Neuronal stem cell (in vitro differentiated cells): Measurements from ENCODE around the gene PDLIM7.

ENCODE experiments used
- DNase-seq: peaks from one replicate; pipeline ENCODE4 v3.0.0-alpha.2; 2013; ENCODE audit warnings: low spot score
- H2AFZ ChIP-seq: one replicate; pipeline ENCODE4 v1.6.1; 2013; ENCODE audit warnings: mild to moderate bottlenecking, low read length, inconsistent platforms
- H2AK5ac ChIP-seq: 2 replicates; pipeline ENCODE4 v1.6.1; 2013; ENCODE audit warnings: low read depth, mild to moderate bottlenecking, inconsistent platforms, low read length, moderate library complexity, mixed read lengths
- H2BK120ac ChIP-seq: 2 replicates; pipeline ENCODE4 v1.6.1; 2013; ENCODE audit warnings: low read depth, mild to moderate bottlenecking, inconsistent platforms, low read length, moderate library complexity, mixed read lengths
- H2BK12ac ChIP-seq: one replicate; pipeline ENCODE4 v1.6.1; 2013; ENCODE audit warnings: low read length, inconsistent platforms
- H2BK15ac ChIP-seq: 2 replicates; pipeline ENCODE4 v1.6.1; 2013; ENCODE audit warnings: mild to moderate bottlenecking, low read length, inconsistent platforms, mixed read lengths
- H2BK5ac ChIP-seq: one replicate; pipeline ENCODE4 v1.6.1; 2013; ENCODE audit warnings: inconsistent platforms, mild to moderate bottlenecking, low read length, moderate library complexity
- H3K14ac ChIP-seq: one replicate; pipeline ENCODE4 v1.6.1; 2013; ENCODE audit warnings: low read length, inconsistent platforms
- H3K18ac ChIP-seq: 2 replicates; pipeline ENCODE4 v1.6.1; 2013; ENCODE audit warnings: low read length, inconsistent platforms
- H3K23ac ChIP-seq: 2 replicates; pipeline ENCODE4 v1.6.1; 2013; ENCODE audit warnings: low read depth, mild to moderate bottlenecking, mixed read lengths, low read length, inconsistent platforms; ENCODE audit not compliant: poor library complexity
- H3K27ac ChIP-seq: replicated peaks from 3 replicates; pipeline ENCODE4 v1.5.1; 2013; ENCODE audit warnings: low read length, inconsistent platforms
- H3K27me3 ChIP-seq, 3 experiments: 2 replicates each; pipeline ENCODE4 v1.6.1; 2013; ENCODE audit warnings: low read length in 3 of 3, mild to moderate bottlenecking in 2 of 3, inconsistent platforms in 1 of 3, low read depth in 1 of 3, mixed read lengths in 1 of 3, moderate library complexity in 1 of 3; ENCODE audit not compliant: control insufficient read depth in 3 of 3, insufficient read depth in 3 of 3
- H3K36me3 ChIP-seq, 2 donors: replicated peaks in 1 of 2; 2 replicates each; pipeline ENCODE4 v1.6.1; 2013; ENCODE audit warnings: low read length in 2 of 2; ENCODE audit not compliant: control insufficient read depth in 2 of 2, insufficient read depth in 2 of 2
- H3K4ac ChIP-seq: 2 replicates; pipeline ENCODE4 v1.6.1; 2013; ENCODE audit warnings: inconsistent platforms, mild to moderate bottlenecking, low read length, moderate library complexity
- H3K4me1 ChIP-seq, 2 donors: 1 replicate in 1 of 2; 2 replicates in 1 of 2; pipeline ENCODE4 v1.6.1; 2013; ENCODE audit warnings: low read length in 2 of 2, low read depth in 1 of 2; ENCODE audit not compliant: control insufficient read depth in 2 of 2, insufficient read depth in 1 of 2
- H3K4me2 ChIP-seq: one replicate; pipeline ENCODE4 v1.6.1; 2013; ENCODE audit warnings: mild to moderate bottlenecking, low read length, inconsistent platforms; ENCODE audit not compliant: insufficient read depth, poor library complexity, severe bottlenecking
- H3K4me3 ChIP-seq, 2 donors: 2 replicates each; pipeline ENCODE4 v1.5.1; 2013; ENCODE audit warnings: low read length in 2 of 2, mild to moderate bottlenecking in 2 of 2, inconsistent platforms in 1 of 2, moderate library complexity in 1 of 2
- H3K79me1 ChIP-seq: one replicate; pipeline ENCODE4 v1.6.1; 2013; ENCODE audit warnings: low read depth, mild to moderate bottlenecking, inconsistent platforms, low read length, moderate library complexity
- H3K9ac ChIP-seq: one replicate; pipeline ENCODE4 v1.6.1; 2013; ENCODE audit warnings: mild to moderate bottlenecking, low read depth, low read length, inconsistent platforms; ENCODE audit not compliant: poor library complexity
- H3K9me3 ChIP-seq, 2 donors: replicated peaks in 1 of 2; 2 replicates each; pipeline versions ENCODE3 to v1.6.1; 2013; ENCODE audit warnings: low read length in 2 of 2, mild to moderate bottlenecking in 2 of 2, inconsistent platforms in 1 of 2, low read depth in 1 of 2, mixed read lengths in 1 of 2, moderate library complexity in 1 of 2; ENCODE audit not compliant: control insufficient read depth in 2 of 2, insufficient read depth in 1 of 2
- H4K8ac ChIP-seq: one replicate; pipeline ENCODE4 v1.6.1; 2013; ENCODE audit warnings: low read depth, mild to moderate bottlenecking, inconsistent platforms, low read length, moderate library complexity
- H4K91ac ChIP-seq: one replicate; pipeline ENCODE4 v1.6.1; 2013; ENCODE audit warnings: low read length, low read depth, mild to moderate bottlenecking, inconsistent platforms; ENCODE audit not compliant: poor library complexity
- WGBS, 2 donors: extraction: QIAGEN DNeasy Blood & Tissue Kit; methylation state at CpG; one replicate each; pipeline ENCODE4 v1.1.7; 2013; ENCODE audit warnings: missing lambda C conversion rate in 2 of 2, mixed read lengths in 1 of 2; ENCODE audit not compliant: insufficient read length in 2 of 2, insufficient replicate concordance in 1 of 2; ENCODE audit errors: extremely low coverage in 2 of 2; 5-methylcytosine and 5-hydroxymethylcytosine counted together

Gene PDLIM7

GRCh38 chr5:177433658-177434217, 63.7 kb downstream of the PDLIM7 start:
- peaks cover 6% of the 10 kb centered on the region for H3K79me1 ChIP-seq
- H3K4ac ChIP-seq, result no peak overlapping the region
- H3K23ac ChIP-seq, result no peak overlapping the region
- no peak overlapping the region for H2BK12ac ChIP-seq
- H4K8ac ChIP-seq, result no peak overlapping the region
- H4K91ac ChIP-seq, result no peak overlapping the region
- no peak overlapping the region for H3K27ac ChIP-seq
- H3K9ac ChIP-seq, result no peak overlapping the region
- no peak overlapping the region for H3K4me3 ChIP-seq
- H3K9me3 ChIP-seq, result no peaks in the 10 kb centered on the region
- no peak overlapping the region for H3K4me2 ChIP-seq
- no peak overlapping the region for H3K18ac ChIP-seq
- WGBS, 2 donors, result no CpG with 5 or more reads among the region's 29 CpGs
- H3K14ac ChIP-seq, result peak overlapping the region; percentile 49
- H2BK120ac ChIP-seq, result no peak overlapping the region
- H3K27me3 ChIP-seq, result no peaks in the 10 kb centered on the region
- no peak overlapping the region for H2AFZ ChIP-seq
- peaks cover 47 to 86% of the 10 kb centered on the region in 2 donors for H3K36me3 ChIP-seq
- H3K4me1 ChIP-seq, result peaks cover 0 to 1% of the 10 kb centered on the region in 2 donors
- H2AK5ac ChIP-seq, result no peak overlapping the region
- H2BK15ac ChIP-seq, result no peak overlapping the region
- H2BK5ac ChIP-seq, result peak overlapping the region; percentile 29
- no peak for DNase-seq
